ENCODE data around the gene ZNF385B.

The ZNF385B gene

DNA sequence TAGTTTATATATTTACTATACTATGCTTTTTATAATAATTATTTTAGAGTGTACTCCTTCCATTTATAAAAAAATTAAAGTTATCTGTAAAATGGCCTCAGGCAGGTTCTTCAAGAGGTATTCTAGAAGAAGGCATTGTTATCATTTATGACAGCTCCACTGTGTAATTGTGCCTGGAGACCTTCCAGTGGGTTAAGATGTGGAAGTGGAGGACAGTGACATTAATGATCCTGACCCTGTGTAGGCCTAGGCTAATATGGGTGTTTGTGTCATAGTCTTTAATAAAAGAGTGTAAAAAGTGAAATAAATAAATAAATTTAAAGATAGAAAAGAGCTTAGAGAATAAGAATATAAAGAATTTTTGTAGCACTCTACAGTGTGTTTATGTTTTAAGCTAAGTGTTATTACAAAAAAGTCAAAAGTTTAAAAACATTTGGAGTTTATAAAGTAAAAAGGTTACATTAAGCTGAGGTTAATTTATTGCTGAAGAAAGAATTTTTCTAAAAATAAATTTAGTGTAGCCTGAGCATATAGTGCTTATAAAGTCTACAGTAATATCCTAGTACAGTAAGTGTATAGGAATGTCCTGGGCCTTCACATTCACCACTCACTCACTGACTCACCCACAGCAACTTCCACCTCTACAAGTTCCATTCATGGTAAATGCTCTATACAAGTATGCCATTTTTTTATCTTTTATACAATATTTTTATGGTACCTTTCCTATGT, 406.8 kb downstream of the ZNF385B start:
- Histone ChIP-seq H3K4me2 (ENCODE audit: insufficient read depth, low read length) (no peak overlapping the region), H3K27me3 (ENCODE audit: insufficient read depth, low read length, poor library complexity) (no peaks in the 10 kb centered on the region), H2AFZ (ENCODE audit: low read depth, low read length) (no peak overlapping the region), H3K9me3 (ENCODE audit: insufficient read depth, low read length, severe bottlenecking) (no peaks in the 10 kb centered on the region), H3K9ac (ENCODE audit: low read depth, low read length) (no peak overlapping the region), H3K36me3 (ENCODE audit: insufficient read depth, low read length) (no peaks in the 10 kb centered on the region), H3K4me3 (ENCODE audit: low read depth in 1 of 2, low read length in 2 of 2) (no peak overlapping the region), H4K20me1 (ENCODE audit: insufficient read depth, low read length) (no peaks in the 10 kb centered on the region), H3K27ac (ENCODE audit: low read length) (no peak overlapping the region), H3K79me2 (ENCODE audit: insufficient read depth, low read length) (no peaks in the 10 kb centered on the region), H3K4me1 (ENCODE audit: insufficient read depth, low read length) (no peaks in the 10 kb centered on the region)
- TF ChIP-seq EZH2 (IDR thresholded peaks at IDR 0.05; ENCODE audit: borderline replicate concordance, low read depth, low read length, severe bottlenecking) (no peak), CTCF (IDR thresholded peaks at IDR 0.05; ENCODE audit: borderline replicate concordance, extremely low read depth, low read length, poor library complexity, severe bottlenecking) (no peak)
- ATAC-seq (ENCODE audit: insufficient read depth, low read depth) (no peak), DNase-seq (no peak)

DNA sequence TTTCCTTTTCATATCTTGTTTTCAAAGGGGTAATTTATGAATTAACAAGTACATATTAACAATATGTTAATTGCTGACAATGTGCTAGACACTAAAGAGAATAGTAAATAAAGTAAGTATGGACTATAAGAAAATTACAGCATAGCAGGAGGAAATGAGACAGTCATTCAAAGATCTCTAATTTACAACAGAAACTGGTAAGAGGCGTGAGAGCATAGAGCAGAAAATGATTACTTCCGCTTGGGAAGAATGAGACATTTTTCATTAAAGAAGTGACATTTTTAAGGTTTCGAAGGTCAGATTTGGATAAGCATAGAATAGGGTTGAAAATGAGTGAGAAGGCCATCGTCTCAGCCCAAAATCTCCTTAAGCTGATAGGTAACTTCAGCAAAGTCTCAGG, 412.4 kb downstream of the ZNF385B start:
- DNase-seq: no peak
- H2AFZ ChIP-seq (ENCODE audit: low read depth, low read length): no peak overlapping the region
- peaks cover 11% of the 10 kb centered on the region for H3K27me3 ChIP-seq (ENCODE audit: insufficient read depth, low read length, poor library complexity)
- no peak overlapping the region for H3K27ac ChIP-seq (ENCODE audit: low read length)
- ATAC-seq (ENCODE audit: insufficient read depth, low read depth): no peak
- no peaks in the 10 kb centered on the region for H4K20me1 ChIP-seq (ENCODE audit: insufficient read depth, low read length)
- no peak for TF ChIP-seq CTCF (IDR thresholded peaks at IDR 0.05; ENCODE audit: borderline replicate concordance, extremely low read depth, low read length, poor library complexity, severe bottlenecking)
- TF ChIP-seq EZH2 (IDR thresholded peaks at IDR 0.05; ENCODE audit: borderline replicate concordance, low read depth, low read length, severe bottlenecking): no peak
- no peaks in the 10 kb centered on the region for H3K4me1 ChIP-seq (ENCODE audit: insufficient read depth, low read length)
- H3K9ac ChIP-seq (ENCODE audit: low read depth, low read length): no peak overlapping the region
- H3K79me2 ChIP-seq (ENCODE audit: insufficient read depth, low read length): no peaks in the 10 kb centered on the region
- H3K9me3 ChIP-seq (ENCODE audit: insufficient read depth, low read length, severe bottlenecking): no peaks in the 10 kb centered on the region
- H3K36me3 ChIP-seq (ENCODE audit: insufficient read depth, low read length): no peaks in the 10 kb centered on the region
- H3K4me3 ChIP-seq (ENCODE audit: low read depth in 1 of 2, low read length in 2 of 2): no peak overlapping the region
- no peak overlapping the region for H3K4me2 ChIP-seq (ENCODE audit: insufficient read depth, low read length)

- Histone ChIP-seq H3K4me1 (ENCODE audit: insufficient read depth, low read length) (no peaks in the 10 kb centered on the region), H3K9me3 (ENCODE audit: insufficient read depth, low read length, severe bottlenecking) (no peaks in the 10 kb centered on the region), H3K36me3 (ENCODE audit: insufficient read depth, low read length) (no peaks in the 10 kb centered on the region), H2AFZ (ENCODE audit: low read depth, low read length) (no peak overlapping the region), H3K27ac (ENCODE audit: low read length) (no peak overlapping the region), H4K20me1 (ENCODE audit: insufficient read depth, low read length) (no peaks in the 10 kb centered on the region), H3K27me3 (ENCODE audit: insufficient read depth, low read length, poor library complexity) (peaks cover 15% of the 10 kb centered on the region), H3K4me3 (ENCODE audit: low read depth in 1 of 2, low read length in 2 of 2) (no peak overlapping the region), H3K79me2 (ENCODE audit: insufficient read depth, low read length) (no peaks in the 10 kb centered on the region), H3K4me2 (ENCODE audit: insufficient read depth, low read length) (no peak overlapping the region), H3K9ac (ENCODE audit: low read depth, low read length) (no peak overlapping the region)
- TF ChIP-seq EZH2 (IDR thresholded peaks at IDR 0.05; ENCODE audit: borderline replicate concordance, low read depth, low read length, severe bottlenecking): no peak
- TF ChIP-seq CTCF (IDR thresholded peaks at IDR 0.05; ENCODE audit: borderline replicate concordance, extremely low read depth, low read length, poor library complexity, severe bottlenecking): no peak
- DNase-seq (no peak), ATAC-seq (ENCODE audit: insufficient read depth, low read depth) (no peak)
These were observed 413.5 kb downstream of the ZNF385B start for GRCh38 chr2:179447839-179448447.

Measured in DND-41 (cell line).